K562 (cell line): ENCODE results near the gene PRKAR2B. TPM values are rescaled to one million over a fixed set of nuclear protein-coding genes. Genes with fewer than 3 reads are reported as not detected.

Experiments used
- CBX2 ChIP-seq: fragments of 200-600 bp; sonication (generic); IDR thresholded peaks from one replicate; pipeline ENCODE4 v1.6.1; 2012; ENCODE audit warnings: mild to moderate bottlenecking, low read length, inconsistent platforms; ENCODE audit not compliant: insufficient read depth, poor library complexity, severe bottlenecking
- CHD4 ChIP-seq: fragments of 200-600 bp; sonication (generic); IDR thresholded peaks from 3 replicates; pipeline ENCODE4 v1.6.1; 2012; ENCODE audit warnings: low read depth, mild to moderate bottlenecking, mixed read lengths, low read length, inconsistent platforms; ENCODE audit not compliant: insufficient read depth, insufficient replicate concordance, poor library complexity, severe bottlenecking
- DPF2 ChIP-seq: fragments of 450-650 bp; IDR thresholded peaks from 2 replicates; pipeline ENCODE4 v1.6.1; 2016
- E2F8 ChIP-seq: fragments of 450-650 bp; IDR thresholded peaks from 2 replicates; pipeline ENCODE4 v1.7.1; 2018; ENCODE audit warnings: mild to moderate bottlenecking, low read depth; ENCODE audit not compliant: partially characterized antibody
- EP300 ChIP-seq: IDR thresholded peaks from 2 replicates; pipeline ENCODE4 v1.6.1; 2012; ENCODE audit warnings: low read length, improper control_type of control experiment
- FOXO4 ChIP-seq: fragments of 450-650 bp; formaldehyde crosslinking; IDR thresholded peaks from 2 replicates; pipeline ENCODE4 v1.4.0; 2020; ENCODE audit warnings: mild to moderate bottlenecking, moderate library complexity
- GATAD2A ChIP-seq: fragments of 450-650 bp; IDR thresholded peaks from 2 replicates; pipeline ENCODE4 v1.6.1; 2017
- HDAC2 ChIP-seq: fragments of 450-650 bp; IDR thresholded peaks from 2 replicates; pipeline ENCODE4 v1.6.1; 2016; ENCODE audit warnings: mild to moderate bottlenecking
- HES1 ChIP-seq: fragments of 450-650 bp; IDR thresholded peaks from 2 replicates; pipeline ENCODE4 v1.6.1; 2016; ENCODE audit warnings: low read depth, mild to moderate bottlenecking, moderate library complexity
- MTA3 ChIP-seq: fragments of 450-650 bp; formaldehyde crosslinking; IDR thresholded peaks from 2 replicates; pipeline ENCODE4 v1.6.1; 2017; ENCODE audit warnings: mild to moderate bottlenecking, borderline replicate concordance
- PML ChIP-seq: IDR thresholded peaks from 2 replicates; pipeline ENCODE4 v1.6.1; 2012; ENCODE audit warnings: low read length, inconsistent platforms
- POLR2H ChIP-seq: IDR thresholded peaks from 2 replicates; pipeline ENCODE4 v1.6.1; 2016; ENCODE audit warnings: missing genetic modification characterization, low read depth, mild to moderate bottlenecking, control low read depth, missing compliant biosample characterization, moderate library complexity
- RAD51 ChIP-seq: fragments of 450-650 bp; IDR thresholded peaks from 2 replicates; pipeline ENCODE4 v1.7.1; 2016; ENCODE audit warnings: low read depth, mild to moderate bottlenecking, borderline replicate concordance
- SOX6 ChIP-seq: fragments of 450-650 bp; IDR thresholded peaks from 2 replicates; pipeline ENCODE4 v1.6.1; 2014; ENCODE audit warnings: mild to moderate bottlenecking
- STAG1 ChIP-seq: sonication (generic); formaldehyde crosslinking; IDR thresholded peaks from 2 replicates; pipeline ENCODE4 v1.5.0; 2020; ENCODE audit warnings: missing genetic modification reagents, borderline replicate concordance
- UBTF ChIP-seq, 2 experiments: IDR thresholded peaks; 2 replicates each; pipeline ENCODE4 v1.6.1; 2012; ENCODE audit warnings: improper control_type of control experiment in 2 of 2, low read depth in 2 of 2, low read length in 2 of 2, borderline replicate concordance in 1 of 2
- ZEB2 ChIP-seq: fragments of 450-650 bp; IDR thresholded peaks from 2 replicates; pipeline ENCODE4 v1.6.1; 2016
- polyA plus RNA-seq, 8 experiments: library from polyadenylated mRNA; depleted of rRNA in 4 of 8; stranded (reverse) in 5 of 8; unstranded in 3 of 8; fragments of >200 nt; fragmentation: Nextera tagmentation in 2 of 8; fragmentation: Illumina TruSeq in 1 of 8; extraction: Ambion mirVana in 2 of 8; extraction: Trizol in 1 of 8; gene quantifications; 2 replicates each; pipeline versions ENCODE4 v1.2.1 to v1.2.3, GENCODE V29; 2011 to 2014; ENCODE audit warnings: inconsistent platforms in 1 of 8, missing spikeins in 1 of 8
- total RNA-seq, 7 experiments: library from RNA; depleted of rRNA in 6 of 7; stranded (reverse); fragments of >200 nt in 6 of 7; fragmentation: Illumina TruSeq in 2 of 7; extraction: Trizol in 2 of 7; gene quantifications; 2 replicates each; pipeline versions ENCODE4 v1.2.1 to v1.2.3, GENCODE V29; 2011 to 2021; ENCODE audit warnings: low replicate concordance in 1 of 7
- TF ChIP-seq, protein P1 (sequence below): sonication (generic); formaldehyde crosslinking; IDR thresholded peaks from 2 replicates; pipeline ENCODE4 v1.8.0; 2023; ENCODE audit warnings: mild to moderate bottlenecking, missing genetic modification reagents

Gene PRKAR2B
- total and polyA plus RNA-seq, 9 of the 15 experiments (the other 6 are each of a cell fraction or from before 2014, with no cell fraction given), result 59.0 to 173 (median 129) TPM

DNA sequence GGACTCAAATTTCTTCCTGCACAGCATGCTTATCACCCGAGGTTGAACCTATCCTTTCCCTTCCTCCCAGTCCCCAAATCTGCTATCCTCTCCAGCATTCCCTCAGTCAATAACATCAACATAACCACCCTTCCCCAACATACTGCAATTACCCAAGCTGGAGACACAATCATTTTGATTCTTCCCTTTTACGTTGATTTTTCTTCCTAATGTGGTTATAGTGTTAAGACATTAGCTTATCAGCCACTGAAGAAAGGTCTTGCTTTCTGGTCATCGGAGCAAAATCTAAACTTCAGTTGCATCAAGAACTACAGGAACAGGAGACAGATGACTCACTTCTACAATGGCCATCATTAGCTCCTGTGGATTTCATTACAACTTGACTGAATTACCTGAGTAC, 120.8 kb downstream of the PRKAR2B start (continued):
- TF ChIP-seq EP300 (peak; percentile 32; the same call in 1 of the 2 replicates), RAD51 (no peak), ZEB2 (no peak), UBTF (IDR thresholded peaks at IDR 0.05; ENCODE audit: borderline replicate concordance in 1 of 2, low read depth in 2 of 2, low read length in 2 of 2) (no peak), SOX6 (peak; percentile 24; the same call in 1 of the 2 replicates), E2F8 (no peak), CBX2 (no peak), PML (0 out of 2 replicates have a peak, but pooled peaks have one; percentile 14), MTA3 (no peak), CHD4 (no peak), FOXO4 (CRISPR knock-in tag) (no peak), GATAD2A (0 out of 2 replicates have a peak, but pooled peaks have one; percentile 57), STAG1 (CRISPR knock-in tag) (no peak), HES1 (0 out of 2 replicates have a peak, but pooled peaks have one; percentile 18), DPF2 (peak; percentile 87), HDAC2 (peak; percentile 75), POLR2H (tag) (no peak)
- TF ChIP-seq, protein P1, sequence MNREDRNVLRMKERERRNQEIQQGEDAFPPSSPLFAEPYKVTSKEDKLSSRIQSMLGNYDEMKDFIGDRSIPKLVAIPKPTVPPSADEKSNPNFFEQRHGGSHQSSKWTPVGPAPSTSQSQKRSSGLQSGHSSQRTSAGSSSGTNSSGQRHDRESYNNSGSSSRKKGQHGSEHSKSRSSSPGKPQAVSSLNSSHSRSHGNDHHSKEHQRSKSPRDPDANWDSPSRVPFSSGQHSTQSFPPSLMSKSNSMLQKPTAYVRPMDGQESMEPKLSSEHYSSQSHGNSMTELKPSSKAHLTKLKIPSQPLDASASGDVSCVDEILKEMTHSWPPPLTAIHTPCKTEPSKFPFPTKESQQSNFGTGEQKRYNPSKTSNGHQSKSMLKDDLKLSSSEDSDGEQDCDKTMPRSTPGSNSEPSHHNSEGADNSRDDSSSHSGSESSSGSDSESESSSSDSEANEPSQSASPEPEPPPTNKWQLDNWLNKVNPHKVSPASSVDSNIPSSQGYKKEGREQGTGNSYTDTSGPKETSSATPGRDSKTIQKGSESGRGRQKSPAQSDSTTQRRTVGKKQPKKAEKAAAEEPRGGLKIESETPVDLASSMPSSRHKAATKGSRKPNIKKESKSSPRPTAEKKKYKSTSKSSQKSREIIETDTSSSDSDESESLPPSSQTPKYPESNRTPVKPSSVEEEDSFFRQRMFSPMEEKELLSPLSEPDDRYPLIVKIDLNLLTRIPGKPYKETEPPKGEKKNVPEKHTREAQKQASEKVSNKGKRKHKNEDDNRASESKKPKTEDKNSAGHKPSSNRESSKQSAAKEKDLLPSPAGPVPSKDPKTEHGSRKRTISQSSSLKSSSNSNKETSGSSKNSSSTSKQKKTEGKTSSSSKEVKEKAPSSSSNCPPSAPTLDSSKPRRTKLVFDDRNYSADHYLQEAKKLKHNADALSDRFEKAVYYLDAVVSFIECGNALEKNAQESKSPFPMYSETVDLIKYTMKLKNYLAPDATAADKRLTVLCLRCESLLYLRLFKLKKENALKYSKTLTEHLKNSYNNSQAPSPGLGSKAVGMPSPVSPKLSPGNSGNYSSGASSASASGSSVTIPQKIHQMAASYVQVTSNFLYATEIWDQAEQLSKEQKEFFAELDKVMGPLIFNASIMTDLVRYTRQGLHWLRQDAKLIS (CRISPR knock-in tag), result no peak
